MM.1S (cell line): ENCODE data around the gene NSL1.

Source experiments
- CTCF ChIP-seq: fragments of 300-600 bp; sonication (generic); IDR thresholded peaks from 2 replicates; pipeline ENCODE4 v1.5.1; 2016; ENCODE audit warnings: antibody characterized with exemption, low read length, mixed read lengths
- EZH2phosphoT487 ChIP-seq: fragments of 300-600 bp; sonication (generic); IDR thresholded peaks from 2 replicates; pipeline ENCODE4 v1.6.1; 2018; ENCODE audit warnings: antibody characterized with exemption, low read length

DNA sequence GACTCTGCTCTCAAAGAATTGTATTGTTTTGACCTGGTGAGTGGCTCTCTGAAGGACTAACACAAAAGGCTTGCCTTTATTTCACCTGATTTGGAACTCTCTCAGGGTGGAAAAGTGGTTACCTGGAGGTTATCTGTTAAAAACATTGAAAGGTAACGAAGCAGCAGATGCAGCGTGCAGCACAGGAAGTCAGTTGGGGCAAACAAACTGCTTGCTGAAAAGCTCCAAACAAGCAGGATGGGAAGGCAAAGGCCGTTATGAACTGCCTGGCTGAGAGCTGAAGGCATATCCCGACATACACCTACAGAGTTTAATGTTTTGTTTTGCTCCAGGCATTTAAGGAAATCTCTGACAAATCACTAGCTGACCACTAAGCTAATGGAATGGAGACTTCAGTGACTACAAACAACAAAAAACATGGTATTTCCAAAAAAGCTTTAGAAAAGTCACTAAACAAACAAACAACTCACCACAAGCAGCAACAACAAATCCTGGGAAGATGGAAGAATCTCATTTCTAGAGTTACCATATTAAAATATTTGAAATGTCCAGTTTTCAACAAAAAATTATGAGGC lies 47.6 kb downstream of the NSL1 start:
- TF ChIP-seq CTCF (no peak), EZH2phosphoT487 (no peak)
